ENCODE results near the gene OR2L3.
"Not testable (repeated sequence)": the region's sequence is repeated elsewhere in the genome, so short reads cannot be mapped to it uniquely, and the experiment has no call there.

OR2L3 gene

GRCh38 chr1:248054671-248055070, 8.0 kb downstream of the OR2L3 start:
- no peak for DNase-seq (ENCODE audit: insufficient read length, low spot score)
- TF ChIP-seq POU2F2 (IDR thresholded peaks at IDR 0.05; ENCODE audit: low read depth, low read length): no peak
- FAIRE-seq: no peak

- TF ChIP-seq POU2F2 (IDR thresholded peaks at IDR 0.05; ENCODE audit: low read depth, low read length) (no peak), POLR2A (IDR thresholded peaks at IDR 0.05; ENCODE audit: low read depth, low read length) (no peak), PAX5 (IDR thresholded peaks at IDR 0.05; ENCODE audit: insufficient read depth, low read length, severe bottlenecking) (no peak), POLR2AphosphoS5 (IDR thresholded peaks at IDR 0.05; ENCODE audit: low read depth, low read length) (no peak), TAF1 (IDR thresholded peaks at IDR 0.05; ENCODE audit: low read depth, low read length) (no peak), SPI1 (IDR thresholded peaks at IDR 0.05; ENCODE audit: low read depth, low read length) (no peak)
- no peak for FAIRE-seq
- DNase-seq (ENCODE audit: insufficient read length, low spot score): no peak
Measured at GRCh38 chr1:248055261-248055660, 8.6 kb downstream of the OR2L3 start.

DNA sequence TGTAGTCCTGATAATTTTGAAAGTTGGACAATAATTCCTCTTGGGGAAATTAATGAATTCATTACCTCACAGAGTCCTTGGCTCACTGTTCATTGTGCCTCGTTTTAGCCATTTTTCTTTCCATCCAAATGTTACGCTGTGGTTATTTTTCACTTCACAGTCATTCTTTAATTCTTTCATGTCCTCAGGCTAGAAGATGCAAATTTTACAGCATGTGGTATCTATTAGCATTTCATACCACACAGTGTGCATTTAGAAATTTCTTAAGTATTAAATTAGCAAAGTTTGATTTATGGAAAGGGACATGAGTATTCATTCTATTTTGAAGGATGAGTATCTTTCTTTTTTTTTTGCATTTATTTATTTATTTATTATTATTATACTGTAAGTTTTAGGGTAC, 18.4 kb downstream of the OR2L3 start:
- no peak for TF ChIP-seq PAX5 (IDR thresholded peaks at IDR 0.05; ENCODE audit: insufficient read depth, low read length, severe bottlenecking)
- TF ChIP-seq POLR2AphosphoS5 (IDR thresholded peaks at IDR 0.05; ENCODE audit: low read depth, low read length): no peak
- TF ChIP-seq SPI1 (IDR thresholded peaks at IDR 0.05; ENCODE audit: low read depth, low read length): no peak
- no peak for TF ChIP-seq POU2F2 (IDR thresholded peaks at IDR 0.05; ENCODE audit: low read depth, low read length)
- no peak for TF ChIP-seq TAF1 (IDR thresholded peaks at IDR 0.05; ENCODE audit: low read depth, low read length)
- TF ChIP-seq POLR2A (IDR thresholded peaks at IDR 0.05; ENCODE audit: low read depth, low read length): no peak
- DNase-seq (ENCODE audit: insufficient read length, low spot score) (no peak), FAIRE-seq (no peak)

- TF ChIP-seq POLR2AphosphoS5 (IDR thresholded peaks at IDR 0.05; ENCODE audit: low read depth, low read length) (no peak), POU2F2 (IDR thresholded peaks at IDR 0.05; ENCODE audit: low read depth, low read length) (no peak), SPI1 (IDR thresholded peaks at IDR 0.05; ENCODE audit: low read depth, low read length) (no peak), TAF1 (IDR thresholded peaks at IDR 0.05; ENCODE audit: low read depth, low read length) (no peak), PAX5 (IDR thresholded peaks at IDR 0.05; ENCODE audit: insufficient read depth, low read length, severe bottlenecking) (no peak), POLR2A (IDR thresholded peaks at IDR 0.05; ENCODE audit: low read depth, low read length) (no peak)
- FAIRE-seq (no peak), DNase-seq (ENCODE audit: insufficient read length, low spot score) (no peak)
Measured at GRCh38 chr1:248065604-248066003, 19.0 kb downstream of the OR2L3 start.

DNA sequence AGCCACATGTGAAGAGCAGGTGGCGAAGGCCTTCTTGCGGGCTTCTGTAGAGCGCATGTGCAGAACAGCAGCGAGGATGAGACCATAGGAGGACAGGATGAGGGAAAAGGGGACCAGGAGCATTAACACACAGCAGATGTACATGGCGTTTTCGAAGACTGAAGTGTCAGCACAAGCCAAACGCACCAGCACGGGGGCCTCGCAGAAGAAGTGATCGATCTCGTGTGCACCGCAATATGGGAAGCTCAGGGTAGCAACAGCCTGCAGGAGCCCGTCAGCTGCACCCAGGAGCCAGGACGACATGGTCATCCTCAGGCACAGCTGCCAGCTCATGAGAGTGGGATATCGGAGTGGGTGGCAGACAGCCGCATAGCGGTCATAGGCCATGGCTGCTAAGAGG, 37.2 kb downstream of the OR2L3 start:
- not testable (repeated sequence) for DNase-seq (ENCODE audit: insufficient read length, low spot score); FAIRE-seq

GRCh38 chr1:248094884-248095283, 48.2 kb downstream of the OR2L3 start, which contains the start of gene OR2L13:
OR2L13 (plus strand) TSS chr1:248095184; CDS start chr1:248099376, 4,192 bp downstream.
- TF ChIP-seq SPI1 (IDR thresholded peaks at IDR 0.05; ENCODE audit: low read depth, low read length) (no peak), TAF1 (IDR thresholded peaks at IDR 0.05; ENCODE audit: low read depth, low read length) (no peak), PAX5 (IDR thresholded peaks at IDR 0.05; ENCODE audit: insufficient read depth, low read length, severe bottlenecking) (no peak), POLR2AphosphoS5 (IDR thresholded peaks at IDR 0.05; ENCODE audit: low read depth, low read length) (no peak), POLR2A (IDR thresholded peaks at IDR 0.05; ENCODE audit: low read depth, low read length) (no peak), POU2F2 (IDR thresholded peaks at IDR 0.05; ENCODE audit: low read depth, low read length) (no peak)
- FAIRE-seq: no peak
- no peak for DNase-seq (ENCODE audit: insufficient read length, low spot score)

- TF ChIP-seq PAX5 (IDR thresholded peaks at IDR 0.05; ENCODE audit: insufficient read depth, low read length, severe bottlenecking): no peak
- no peak for TF ChIP-seq POU2F2 (IDR thresholded peaks at IDR 0.05; ENCODE audit: low read depth, low read length)
- no peak for TF ChIP-seq TAF1 (IDR thresholded peaks at IDR 0.05; ENCODE audit: low read depth, low read length)
- TF ChIP-seq POLR2A (IDR thresholded peaks at IDR 0.05; ENCODE audit: low read depth, low read length): no peak
- no peak for TF ChIP-seq SPI1 (IDR thresholded peaks at IDR 0.05; ENCODE audit: low read depth, low read length)
- no peak for TF ChIP-seq POLR2AphosphoS5 (IDR thresholded peaks at IDR 0.05; ENCODE audit: low read depth, low read length)
- DNase-seq (ENCODE audit: insufficient read length, low spot score) (no peak), FAIRE-seq (no peak)
Measured at GRCh38 chr1:248098529-248098928, 51.9 kb downstream of the OR2L3 start.

DNA sequence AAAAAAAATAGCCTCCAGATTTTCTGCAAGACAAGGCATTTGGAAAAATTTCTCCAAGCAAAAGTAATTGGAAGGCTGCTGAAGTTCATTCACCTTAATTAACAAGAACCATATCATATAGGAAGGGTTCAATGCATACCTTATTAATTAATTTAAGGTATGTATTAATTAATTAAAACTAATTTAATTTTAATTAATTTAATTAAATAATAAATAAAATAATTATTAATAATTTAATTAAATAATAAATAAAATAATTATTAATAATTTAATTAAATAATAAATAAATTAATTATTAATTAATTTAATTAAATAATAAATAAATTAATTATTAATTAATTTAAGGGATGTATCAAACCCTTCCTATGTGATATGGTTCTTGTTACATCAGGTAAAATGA, 56.2 kb downstream of the OR2L3 start:
- FAIRE-seq (no peak), DNase-seq (ENCODE audit: insufficient read length, low spot score) (no peak)
- TF ChIP-seq POLR2A (IDR thresholded peaks at IDR 0.05; ENCODE audit: low read depth, low read length): no peak
- no peak for TF ChIP-seq SPI1 (IDR thresholded peaks at IDR 0.05; ENCODE audit: low read depth, low read length)
- no peak for TF ChIP-seq POLR2AphosphoS5 (IDR thresholded peaks at IDR 0.05; ENCODE audit: low read depth, low read length)
- TF ChIP-seq TAF1 (IDR thresholded peaks at IDR 0.05; ENCODE audit: low read depth, low read length): no peak
- no peak for TF ChIP-seq POU2F2 (IDR thresholded peaks at IDR 0.05; ENCODE audit: low read depth, low read length)
- TF ChIP-seq PAX5 (IDR thresholded peaks at IDR 0.05; ENCODE audit: insufficient read depth, low read length, severe bottlenecking): no peak

DNA sequence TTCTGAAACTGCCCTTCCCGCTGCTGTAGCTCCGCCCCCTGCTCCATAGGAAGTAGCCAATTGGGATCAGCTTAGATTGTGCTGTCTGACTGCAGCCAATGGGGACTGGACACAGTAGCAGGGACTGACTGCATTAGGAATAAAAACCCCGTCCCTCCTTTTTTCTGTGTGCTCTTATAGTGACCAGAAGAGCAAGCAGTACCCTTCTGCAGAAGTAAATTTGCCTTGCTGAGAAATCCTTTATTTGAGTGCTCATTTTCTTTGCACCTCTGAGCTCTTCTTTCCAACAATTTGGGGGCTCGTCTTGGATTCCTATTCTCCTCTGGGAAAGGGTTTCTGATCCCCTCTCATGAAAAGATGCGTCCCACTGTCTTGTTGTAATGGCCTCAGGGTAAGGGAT, 64.5 kb downstream of the OR2L3 start:
- DNase-seq (ENCODE audit: insufficient read length, low spot score) (no peak), FAIRE-seq (no peak)
- TF ChIP-seq SPI1 (IDR thresholded peaks at IDR 0.05; ENCODE audit: low read depth, low read length) (no peak), POLR2A (IDR thresholded peaks at IDR 0.05; ENCODE audit: low read depth, low read length) (no peak), TAF1 (IDR thresholded peaks at IDR 0.05; ENCODE audit: low read depth, low read length) (no peak), POLR2AphosphoS5 (IDR thresholded peaks at IDR 0.05; ENCODE audit: low read depth, low read length) (no peak), PAX5 (IDR thresholded peaks at IDR 0.05; ENCODE audit: insufficient read depth, low read length, severe bottlenecking) (no peak), POU2F2 (IDR thresholded peaks at IDR 0.05; ENCODE audit: low read depth, low read length) (no peak)
